HEK293T (cell line): Measurements from ENCODE around the gene ADCY10.

Source experiments
- BHLHE40 ChIP-seq: fragments of 450-650 bp; IDR thresholded peaks from 2 replicates; pipeline ENCODE4 v1.6.1; 2016; ENCODE audit warnings: mild to moderate bottlenecking, moderate library complexity, borderline replicate concordance
- ELF4 ChIP-seq: fragments of 450-650 bp; IDR thresholded peaks from 2 replicates; pipeline ENCODE4 v1.6.1; 2017; ENCODE audit warnings: antibody characterized with exemption
- FOXK2 ChIP-seq: fragments of 450-650 bp; IDR thresholded peaks from 2 replicates; pipeline ENCODE4 v1.6.1; 2016; ENCODE audit warnings: mild to moderate bottlenecking
- FOXM1 ChIP-seq: fragments of 450-650 bp; IDR thresholded peaks from 2 replicates; pipeline ENCODE4 v1.6.1; 2017; ENCODE audit warnings: mild to moderate bottlenecking, borderline replicate concordance
- NFRKB ChIP-seq: fragments of 450-650 bp; IDR thresholded peaks from 2 replicates; pipeline ENCODE4 v1.6.1; 2016; ENCODE audit warnings: mild to moderate bottlenecking, moderate library complexity
- SUZ12 ChIP-seq: fragments of 450-650 bp; IDR thresholded peaks from 2 replicates; pipeline ENCODE4 v1.6.1; 2016; ENCODE audit warnings: mild to moderate bottlenecking
- ZNF384 ChIP-seq: fragments of 450-650 bp; IDR thresholded peaks from 2 replicates; pipeline ENCODE4 v1.6.1; 2016

- TF ChIP-seq ZNF384 (no peak), FOXM1 (no peak), ELF4 (no peak), SUZ12 (no peak), BHLHE40 (no peak), FOXK2 (no peak), NFRKB (no peak)
Observed at GRCh38 chr1:167863921-167864279, 50.0 kb downstream of the ADCY10 start.
